T-helper 17 cell (primary cell): ENCODE measurements around the gene TRABD. TPM values are rescaled to one million over a fixed set of nuclear protein-coding genes. Genes with fewer than 3 reads are reported as not detected.

Source experiments
- ATAC-seq: fragments of 150-1000 bp; cut with Tn5 transposase; 2 replicates; pipeline ENCODE4 v1.10.0; 2021; ENCODE audit warnings: mild to moderate bottlenecking, moderate library complexity
- DNase-seq, 3 donors: peaks; one replicate each; pipeline versions ENCODE4 v3.0.0 to v3.0.0-alpha.2; 2020 to 2021
- H3K9me3 ChIP-seq: one replicate; pipeline ENCODE4 v1.7.0; 2013; ENCODE audit warnings: low read length, mild to moderate bottlenecking; ENCODE audit not compliant: control insufficient read depth, poor library complexity, severe bottlenecking
- H3K27ac Mint-ChIP-seq: one replicate; pipeline ENCODE4 v1.8.0; 2022; ENCODE audit warnings: mild to moderate bottlenecking, moderate library complexity, mixed read lengths
- H3K27me3 Mint-ChIP-seq: one replicate; pipeline ENCODE4 v1.8.0; 2022; ENCODE audit warnings: mixed read lengths
- H3K36me3 Mint-ChIP-seq: one replicate; pipeline ENCODE4 v1.8.0; 2022; ENCODE audit warnings: low read depth, mixed read lengths
- H3K4me1 Mint-ChIP-seq: one replicate; pipeline ENCODE4 v1.8.0; 2022; ENCODE audit warnings: mild to moderate bottlenecking, mixed read lengths
- H3K4me3 Mint-ChIP-seq: one replicate; pipeline ENCODE4 v1.8.0; 2022; ENCODE audit warnings: mild to moderate bottlenecking, moderate library complexity, mixed read lengths
- total RNA-seq, 4 donors: library from RNA in 2 of 4; stranded (reverse) in 2 of 4; gene quantifications; one replicate each; pipeline ENCODE4 v1.2.3 and lab custom pipeline; 2022 to 2026

TRABD gene
- total RNA-seq, 2 donors from 2014 or later, result 141 to 158 TPM

GRCh38 chr22:50220603-50221409 is 35.1 kb downstream of the TRABD start:
- no peaks in the 10 kb centered on the region for H3K36me3 Mint-ChIP-seq
- no peak overlapping the region for H3K27ac Mint-ChIP-seq
- DNase-seq (no peak), ATAC-seq (no peak)
- no peaks in the 10 kb centered on the region for H3K9me3 ChIP-seq
- H3K4me1 Mint-ChIP-seq, result no peaks in the 10 kb centered on the region
- H3K27me3 Mint-ChIP-seq, result no peaks in the 10 kb centered on the region
- no peak overlapping the region for H3K4me3 Mint-ChIP-seq

GRCh38 chr22:50221410-50222300 is 35.9 kb downstream of the TRABD start:
- ATAC-seq (no peak), DNase-seq (no peak)
- H3K9me3 ChIP-seq, result no peaks in the 10 kb centered on the region
- no peak overlapping the region for H3K27ac Mint-ChIP-seq
- no peaks in the 10 kb centered on the region for H3K36me3 Mint-ChIP-seq
- H3K27me3 Mint-ChIP-seq, result no peaks in the 10 kb centered on the region
- H3K4me1 Mint-ChIP-seq, result no peaks in the 10 kb centered on the region
- no peak overlapping the region for H3K4me3 Mint-ChIP-seq

GRCh38 chr22:50222508-50222907 is 36.8 kb downstream of the TRABD start:
- ATAC-seq, result no peak
- no peak overlapping the region for H3K4me3 Mint-ChIP-seq
- no peaks in the 10 kb centered on the region for H3K27me3 Mint-ChIP-seq
- H3K9me3 ChIP-seq, result no peaks in the 10 kb centered on the region
- no peak overlapping the region for H3K27ac Mint-ChIP-seq
- no peaks in the 10 kb centered on the region for H3K36me3 Mint-ChIP-seq
- DNase-seq, result no peak
- peaks cover 2% of the 10 kb centered on the region for H3K4me1 Mint-ChIP-seq

GRCh38 chr22:50224071-50224470 is 38.4 kb downstream of the TRABD start:
- peaks cover 2% of the 10 kb centered on the region for H3K36me3 Mint-ChIP-seq
- DNase-seq (no peak), ATAC-seq (no peak)

GRCh38 chr22:50225200-50225969 is 39.7 kb downstream of the TRABD start:
- Mint-ChIP-seq H3K27me3 (no peaks in the 10 kb centered on the region), H3K4me1 (peaks cover 9% of the 10 kb centered on the region), H3K27ac (no peak overlapping the region), H3K4me3 (no peak overlapping the region), H3K36me3 (peaks cover 2% of the 10 kb centered on the region)
- ATAC-seq (no peak), DNase-seq (no peak)
- H3K9me3 ChIP-seq, result no peaks in the 10 kb centered on the region

More at GRCh38 chr22:50224071-50224470, 38.4 kb downstream of the TRABD start:
- no peaks in the 10 kb centered on the region for H3K9me3 ChIP-seq
- H3K4me1 Mint-ChIP-seq, result peaks cover 8% of the 10 kb centered on the region
- no peaks in the 10 kb centered on the region for H3K27me3 Mint-ChIP-seq
- H3K27ac Mint-ChIP-seq, result peak overlapping the region; percentile 19
- no peak overlapping the region for H3K4me3 Mint-ChIP-seq

GRCh38 chr22:50226063-50226874 is 40.6 kb downstream of the TRABD start:
- H3K27ac Mint-ChIP-seq, result no peak overlapping the region
- peaks cover 9% of the 10 kb centered on the region for H3K4me1 Mint-ChIP-seq
- H3K27me3 Mint-ChIP-seq, result no peaks in the 10 kb centered on the region
- no peak for ATAC-seq
- H3K9me3 ChIP-seq, result no peaks in the 10 kb centered on the region
- H3K4me3 Mint-ChIP-seq, result no peak overlapping the region
- H3K36me3 Mint-ChIP-seq, result peaks cover 2% of the 10 kb centered on the region
- DNase-seq, result no peak

- H3K4me3 Mint-ChIP-seq, result no peak overlapping the region
- no peaks in the 10 kb centered on the region for H3K9me3 ChIP-seq
- H3K4me1 Mint-ChIP-seq, result peaks cover 9% of the 10 kb centered on the region
- H3K27me3 Mint-ChIP-seq, result no peaks in the 10 kb centered on the region
- peaks cover 2% of the 10 kb centered on the region for H3K36me3 Mint-ChIP-seq
- no peak for ATAC-seq
- no peak for DNase-seq
- no peak overlapping the region for H3K27ac Mint-ChIP-seq
These were observed 41.1 kb downstream of the TRABD start for GRCh38 chr22:50226875-50227165.

GRCh38 chr22:50227579-50228215 is 42.0 kb downstream of the TRABD start:
- Mint-ChIP-seq H3K36me3 (peaks cover 2% of the 10 kb centered on the region), H3K27ac (no peak overlapping the region), H3K27me3 (no peaks in the 10 kb centered on the region), H3K4me3 (no peak overlapping the region), H3K4me1 (peaks cover 9% of the 10 kb centered on the region)
- no peaks in the 10 kb centered on the region for H3K9me3 ChIP-seq
- DNase-seq, result no peak
- no peak for ATAC-seq

GRCh38 chr22:50228366-50228765 is 42.7 kb downstream of the TRABD start:
- Mint-ChIP-seq H3K27me3 (no peaks in the 10 kb centered on the region), H3K4me1 (peaks cover 9% of the 10 kb centered on the region), H3K36me3 (peaks cover 2% of the 10 kb centered on the region), H3K27ac (peak overlapping the region; percentile 47), H3K4me3 (no peak overlapping the region)
- ATAC-seq (no peak), DNase-seq (no peak)
- no peaks in the 10 kb centered on the region for H3K9me3 ChIP-seq

GRCh38 chr22:50229370-50229769 is 43.7 kb downstream of the TRABD start:
- no peak for DNase-seq
- H3K4me1 Mint-ChIP-seq, result peaks cover 15% of the 10 kb centered on the region
- H3K27ac Mint-ChIP-seq, result no peak overlapping the region
- no peak overlapping the region for H3K4me3 Mint-ChIP-seq
- H3K36me3 Mint-ChIP-seq, result peaks cover 5% of the 10 kb centered on the region
- ATAC-seq, result no peak
- H3K9me3 ChIP-seq, result no peaks in the 10 kb centered on the region
- no peaks in the 10 kb centered on the region for H3K27me3 Mint-ChIP-seq

GRCh38 chr22:50232481-50233151 is 46.9 kb downstream of the TRABD start:
- DNase-seq, result no peak
- H3K27me3 Mint-ChIP-seq, result no peaks in the 10 kb centered on the region
- H3K9me3 ChIP-seq, result no peaks in the 10 kb centered on the region
- no peak for ATAC-seq
- H3K36me3 Mint-ChIP-seq, result peaks cover 5% of the 10 kb centered on the region
- H3K4me3 Mint-ChIP-seq, result no peak overlapping the region
- no peak overlapping the region for H3K27ac Mint-ChIP-seq
- peaks cover 22% of the 10 kb centered on the region for H3K4me1 Mint-ChIP-seq

- ATAC-seq (no peak), DNase-seq (no peak)
- Mint-ChIP-seq H3K36me3 (peaks cover 5% of the 10 kb centered on the region), H3K27me3 (no peaks in the 10 kb centered on the region), H3K4me1 (peaks cover 26% of the 10 kb centered on the region), H3K27ac (peak overlapping the region; percentile 63), H3K4me3 (no peak overlapping the region)
- no peaks in the 10 kb centered on the region for H3K9me3 ChIP-seq
These were observed 47.5 kb downstream of the TRABD start for GRCh38 chr22:50233223-50233622.
